HepG2 (cell line): ENCODE measurements around the gene ZNRF3. TPM values are rescaled to one million over a fixed set of nuclear protein-coding genes. Genes with fewer than 3 reads are reported as not detected.

Source experiments
- ARID4A ChIP-seq: sonication (generic); formaldehyde crosslinking; IDR thresholded peaks from 2 replicates; pipeline ENCODE4 v1.5.0; 2020; ENCODE audit warnings: mild to moderate bottlenecking, missing genetic modification reagents, borderline replicate concordance
- DBP ChIP-seq: sonication (generic); formaldehyde crosslinking; IDR thresholded peaks from 2 replicates; pipeline ENCODE4 v1.4.0; 2020; ENCODE audit warnings: missing genetic modification reagents; ENCODE audit errors: not compliant biosample characterization
- ELF4 ChIP-seq: sonication (generic); formaldehyde crosslinking; IDR thresholded peaks from 2 replicates; pipeline ENCODE4 v1.5.0; 2020; ENCODE audit warnings: missing genetic modification reagents, mild to moderate bottlenecking, moderate library complexity, borderline replicate concordance
- HNF4G ChIP-seq, 2 experiments: sonication (generic) in 1 of 2; formaldehyde crosslinking in 1 of 2; IDR thresholded peaks; 2 replicates each; pipeline versions ENCODE4 v1.4.0 to v1.6.1; 2011 to 2020; ENCODE audit warnings: borderline replicate concordance in 2 of 2, low read depth in 2 of 2, mild to moderate bottlenecking in 2 of 2, low read length in 1 of 2, missing genetic modification reagents in 1 of 2, moderate library complexity in 1 of 2
- HOXA3 ChIP-seq: sonication (generic); formaldehyde crosslinking; IDR thresholded peaks from 2 replicates; pipeline ENCODE4 v1.5.0; 2020; ENCODE audit warnings: missing genetic modification reagents
- KLF15 ChIP-seq: sonication (generic); formaldehyde crosslinking; IDR thresholded peaks from 2 replicates; pipeline ENCODE4 v1.8.1; 2023; ENCODE audit warnings: borderline replicate concordance, mild to moderate bottlenecking, inconsistent platforms, missing genetic modification reagents, mixed read lengths
- SKIL ChIP-seq: sonication (generic); formaldehyde crosslinking; IDR thresholded peaks from 2 replicates; pipeline ENCODE4 v1.8.0; 2022; ENCODE audit warnings: missing genetic modification reagents, mild to moderate bottlenecking, moderate library complexity, borderline replicate concordance
- ZNF136 ChIP-seq: sonication (generic); formaldehyde crosslinking; IDR thresholded peaks from 2 replicates; pipeline ENCODE4 v1.8.1; 2022; ENCODE audit warnings: low read depth, mild to moderate bottlenecking, moderate library complexity, missing genetic modification reagents
- ZNF264 ChIP-seq: sonication (generic); formaldehyde crosslinking; IDR thresholded peaks from 2 replicates; pipeline ENCODE4 v1.4.0; 2020; ENCODE audit warnings: missing genetic modification reagents
- polyA plus RNA-seq, 8 experiments: library from polyadenylated mRNA; depleted of rRNA in 3 of 8; stranded (reverse) in 7 of 8; unstranded in 1 of 8; fragments of >200 nt; fragmentation: Illumina TruSeq in 4 of 8; extraction: Trizol in 4 of 8; gene quantifications; 2 replicates each; pipeline versions ENCODE4 v1.2.1 to v1.2.3, GENCODE V29; 2011 to 2016; ENCODE audit warnings: low read depth in 4 of 8, missing spikeins in 1 of 8, mixed read lengths in 1 of 8; ENCODE audit not compliant: insufficient read depth in 1 of 8
- total RNA-seq, 5 experiments: library from RNA; depleted of rRNA; stranded (reverse); fragments of >200 nt; fragmentation: Illumina TruSeq; extraction: Trizol; gene quantifications; 2 replicates each; pipeline ENCODE4 v1.2.3, GENCODE V29; 2016; ENCODE audit warnings: low read depth in 1 of 5
- TF ChIP-seq, protein P1 (sequence below): sonication (generic); formaldehyde crosslinking; IDR thresholded peaks from 2 replicates; pipeline ENCODE4 v1.9.0; 2021; ENCODE audit warnings: mild to moderate bottlenecking, missing genetic modification reagents

Gene ZNRF3
- total and polyA plus RNA-seq, 2 of the 13 experiments (the other 11 are each of a cell fraction or from before 2014, with no cell fraction given) = 20.3 to 36.7 TPM

GRCh38 chr22:28884747-28885350 lies 1.5 kb downstream of the ZNRF3 start (continued):
- TF ChIP-seq ELF4 (CRISPR knock-in tag) (0 out of 2 replicates have a peak, but pooled peaks have one; percentile 39), HNF4G (IDR thresholded peaks at IDR 0.05; ENCODE audit: borderline replicate concordance, low read depth, low read length) (no peak), HNF4G (CRISPR knock-in tag; IDR thresholded peaks at IDR 0.05; ENCODE audit: borderline replicate concordance, low read depth) (0 out of 2 replicates have a peak, but pooled peaks have one; percentile 20), ARID4A (CRISPR knock-in tag) (peak; percentile 13; the same call in 1 of the 2 replicates), KLF15 (CRISPR knock-in tag) (no peak), SKIL (CRISPR knock-in tag) (no peak), ZNF264 (CRISPR knock-in tag) (no peak), DBP (CRISPR knock-in tag) (no peak), ZNF136 (CRISPR knock-in tag) (no peak), HOXA3 (CRISPR knock-in tag) (no peak)
- TF ChIP-seq, protein P1, sequence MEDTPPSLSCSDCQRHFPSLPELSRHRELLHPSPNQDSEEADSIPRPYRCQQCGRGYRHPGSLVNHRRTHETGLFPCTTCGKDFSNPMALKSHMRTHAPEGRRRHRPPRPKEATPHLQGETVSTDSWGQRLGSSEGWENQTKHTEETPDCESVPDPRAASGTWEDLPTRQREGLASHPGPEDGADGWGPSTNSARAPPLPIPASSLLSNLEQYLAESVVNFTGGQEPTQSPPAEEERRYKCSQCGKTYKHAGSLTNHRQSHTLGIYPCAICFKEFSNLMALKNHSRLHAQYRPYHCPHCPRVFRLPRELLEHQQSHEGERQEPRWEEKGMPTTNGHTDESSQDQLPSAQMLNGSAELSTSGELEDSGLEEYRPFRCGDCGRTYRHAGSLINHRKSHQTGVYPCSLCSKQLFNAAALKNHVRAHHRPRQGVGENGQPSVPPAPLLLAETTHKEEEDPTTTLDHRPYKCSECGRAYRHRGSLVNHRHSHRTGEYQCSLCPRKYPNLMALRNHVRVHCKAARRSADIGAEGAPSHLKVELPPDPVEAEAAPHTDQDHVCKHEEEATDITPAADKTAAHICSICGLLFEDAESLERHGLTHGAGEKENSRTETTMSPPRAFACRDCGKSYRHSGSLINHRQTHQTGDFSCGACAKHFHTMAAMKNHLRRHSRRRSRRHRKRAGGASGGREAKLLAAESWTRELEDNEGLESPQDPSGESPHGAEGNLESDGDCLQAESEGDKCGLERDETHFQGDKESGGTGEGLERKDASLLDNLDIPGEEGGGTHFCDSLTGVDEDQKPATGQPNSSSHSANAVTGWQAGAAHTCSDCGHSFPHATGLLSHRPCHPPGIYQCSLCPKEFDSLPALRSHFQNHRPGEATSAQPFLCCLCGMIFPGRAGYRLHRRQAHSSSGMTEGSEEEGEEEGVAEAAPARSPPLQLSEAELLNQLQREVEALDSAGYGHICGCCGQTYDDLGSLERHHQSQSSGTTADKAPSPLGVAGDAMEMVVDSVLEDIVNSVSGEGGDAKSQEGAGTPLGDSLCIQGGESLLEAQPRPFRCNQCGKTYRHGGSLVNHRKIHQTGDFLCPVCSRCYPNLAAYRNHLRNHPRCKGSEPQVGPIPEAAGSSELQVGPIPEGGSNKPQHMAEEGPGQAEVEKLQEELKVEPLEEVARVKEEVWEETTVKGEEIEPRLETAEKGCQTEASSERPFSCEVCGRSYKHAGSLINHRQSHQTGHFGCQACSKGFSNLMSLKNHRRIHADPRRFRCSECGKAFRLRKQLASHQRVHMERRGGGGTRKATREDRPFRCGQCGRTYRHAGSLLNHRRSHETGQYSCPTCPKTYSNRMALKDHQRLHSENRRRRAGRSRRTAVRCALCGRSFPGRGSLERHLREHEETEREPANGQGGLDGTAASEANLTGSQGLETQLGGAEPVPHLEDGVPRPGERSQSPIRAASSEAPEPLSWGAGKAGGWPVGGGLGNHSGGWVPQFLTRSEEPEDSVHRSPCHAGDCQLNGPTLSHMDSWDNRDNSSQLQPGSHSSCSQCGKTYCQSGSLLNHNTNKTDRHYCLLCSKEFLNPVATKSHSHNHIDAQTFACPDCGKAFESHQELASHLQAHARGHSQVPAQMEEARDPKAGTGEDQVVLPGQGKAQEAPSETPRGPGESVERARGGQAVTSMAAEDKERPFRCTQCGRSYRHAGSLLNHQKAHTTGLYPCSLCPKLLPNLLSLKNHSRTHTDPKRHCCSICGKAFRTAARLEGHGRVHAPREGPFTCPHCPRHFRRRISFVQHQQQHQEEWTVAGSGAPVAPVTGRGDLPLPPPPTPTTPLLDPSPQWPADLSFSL (CRISPR knock-in tag) = peak; percentile 50; the same call in 1 of the 2 replicates
